Forelimb muscle (tissue), 1 donor: Measurements from ENCODE around the gene PARP1. TPM values are rescaled to one million over a fixed set of nuclear protein-coding genes. Genes with fewer than 3 reads are reported as not detected.
A peak's percentile ranks its signal among the peaks of the same experiment; 100 is the strongest.
"Not testable (repeated sequence)": the region's sequence is repeated elsewhere in the genome, so short reads cannot be mapped to it uniquely, and the experiment has no call there.

Experiments used
- DNase-seq: peaks from one replicate; pipeline ENCODE4 v3.0.0-alpha.2; 2013; ENCODE audit warnings: low read depth
- polyA plus RNA-seq: library from polyadenylated mRNA; unstranded; fragments of 120-200 nt; gene quantifications from one replicate; pipeline ENCODE4 v1.2.1, GENCODE V29; 2013; ENCODE audit not compliant: insufficient read length

The PARP1 gene
- 95.9 TPM for polyA plus RNA-seq

GRCh38 chr1:226407497-226408284 is at the start of gene PARP1:
Gene PARP1 (minus strand): TSS chr1:226408093. CDS start chr1:226407929, 164 bp downstream.
- peak; percentile 34 for DNase-seq

GRCh38 chr1:226457307-226457712 is 49.4 kb upstream of the PARP1 start:
- no peak for DNase-seq

GRCh38 chr1:226455843-226456242 is 48.0 kb upstream of the PARP1 start:
- no peak for DNase-seq

- no peak for DNase-seq
Observed at GRCh38 chr1:226454349-226454748, 46.5 kb upstream of the PARP1 start.

- DNase-seq, result no peak
Observed at GRCh38 chr1:226453015-226453704, 45.3 kb upstream of the PARP1 start.

- DNase-seq, result no peak
Observed at GRCh38 chr1:226450688-226451087, 42.8 kb upstream of the PARP1 start.

GRCh38 chr1:226449823-226450222 is 41.9 kb upstream of the PARP1 start:
- DNase-seq, result no peak

GRCh38 chr1:226447932-226448665 is 40.2 kb upstream of the PARP1 start:
- no peak for DNase-seq

GRCh38 chr1:226446094-226446493 is 38.2 kb upstream of the PARP1 start:
- DNase-seq, result no peak

GRCh38 chr1:226444901-226445300 is 37.0 kb upstream of the PARP1 start:
- DNase-seq, result no peak

- DNase-seq, result no peak
Observed at GRCh38 chr1:226443439-226443838, 35.5 kb upstream of the PARP1 start.

GRCh38 chr1:226443033-226443432 is 35.1 kb upstream of the PARP1 start:
- DNase-seq, result no peak

- no peak for DNase-seq
Observed at GRCh38 chr1:226441629-226442028, 33.7 kb upstream of the PARP1 start.

GRCh38 chr1:226440512-226440911 is 32.6 kb upstream of the PARP1 start:
- DNase-seq, result no peak

- no peak for DNase-seq
Observed at GRCh38 chr1:226438007-226438406, 30.1 kb upstream of the PARP1 start.

- no peak for DNase-seq
Observed at GRCh38 chr1:226436855-226437491, 29.1 kb upstream of the PARP1 start.

GRCh38 chr1:226436472-226436854 is 28.6 kb upstream of the PARP1 start:
- DNase-seq, result no peak

- no peak for DNase-seq
Observed at GRCh38 chr1:226433341-226433720, 25.4 kb upstream of the PARP1 start.

- no peak for DNase-seq
Observed at GRCh38 chr1:226432586-226433340, 24.9 kb upstream of the PARP1 start.

- not testable (repeated sequence) for DNase-seq
Observed at GRCh38 chr1:226431898-226432297, 24.0 kb upstream of the PARP1 start.
